GM23338 (cell line): ENCODE results near the gene STK32C. TPM values are rescaled to one million over a fixed set of nuclear protein-coding genes. Genes with fewer than 3 reads are reported as not detected.

Experiments used
- ATAC-seq: fragments of 200-7000 bp; cut with Tn5 transposase; 3 replicates; pipeline ENCODE4 v1.9.1; 2020
- DNase-seq: peaks from one replicate; pipeline ENCODE4 v3.0.0-alpha.2; 2015; ENCODE audit warnings: low spot score
- H2AFZ ChIP-seq: fragments of 200-600 bp; sonication (generic); 2 replicates; pipeline ENCODE4 v1.8.0; 2016; ENCODE audit warnings: antibody characterized with exemption, mild to moderate bottlenecking, moderate library complexity
- H3F3A ChIP-seq: fragments of 200-600 bp; sonication (generic); replicated peaks from 2 replicates; pipeline ENCODE4 v1.8.0; 2017; ENCODE audit warnings: antibody characterized with exemption, mixed run types, low read depth
- H3K27ac ChIP-seq: fragments of 200-600 bp; sonication (generic); 2 replicates; pipeline ENCODE4 v1.6.1; 2016; ENCODE audit warnings: low read depth
- H3K27me3 ChIP-seq: fragments of 200-600 bp; sonication (generic); 2 replicates; pipeline ENCODE4 v1.8.0; 2016; ENCODE audit warnings: mild to moderate bottlenecking, mixed run types, moderate library complexity; ENCODE audit not compliant: insufficient read depth
- H3K36me3 ChIP-seq: fragments of 200-600 bp; sonication (generic); 2 replicates; pipeline ENCODE4 v1.8.0; 2016; ENCODE audit warnings: mild to moderate bottlenecking; ENCODE audit not compliant: insufficient read depth
- H3K4me1 ChIP-seq: fragments of 200-600 bp; sonication (generic); 2 replicates; pipeline ENCODE4 v1.8.0; 2016; ENCODE audit warnings: mild to moderate bottlenecking, moderate library complexity; ENCODE audit not compliant: insufficient read depth
- H3K4me2 ChIP-seq: fragments of 200-600 bp; sonication (generic); 2 replicates; pipeline ENCODE4 v1.7.1; 2017; ENCODE audit warnings: mixed run types
- H3K4me3 ChIP-seq: fragments of 200-600 bp; sonication (generic); 2 replicates; pipeline ENCODE4 v1.6.1; 2016; ENCODE audit warnings: mixed run types
- H3K79me2 ChIP-seq: fragments of 200-600 bp; sonication (generic); replicated peaks from 2 replicates; pipeline ENCODE4 v1.8.0; 2017; ENCODE audit warnings: mild to moderate bottlenecking; ENCODE audit not compliant: insufficient read depth
- H3K9me2 ChIP-seq: fragments of 200-600 bp; sonication (generic); 2 replicates; pipeline ENCODE4 v1.8.0; 2017; ENCODE audit not compliant: insufficient read depth
- H4K20me1 ChIP-seq: fragments of 200-600 bp; sonication (generic); replicated peaks from 2 replicates; pipeline ENCODE4 v1.8.0; 2017; ENCODE audit warnings: mild to moderate bottlenecking; ENCODE audit not compliant: insufficient read depth
- H3K27ac Mint-ChIP-seq: 2 replicates; pipeline ENCODE4 v1.8.0; 2020; ENCODE audit warnings: inconsistent platforms, mild to moderate bottlenecking, moderate library complexity, mixed read lengths
- H3K27me3 Mint-ChIP-seq: 3 replicates; pipeline ENCODE4 v1.8.0; 2022; ENCODE audit warnings: low read depth, mild to moderate bottlenecking, moderate library complexity, mixed read lengths, inconsistent platforms; ENCODE audit not compliant: insufficient read depth, poor library complexity
- H3K36me3 Mint-ChIP-seq: 3 replicates; pipeline ENCODE4 v1.8.0; 2021; ENCODE audit warnings: low read depth, mild to moderate bottlenecking, inconsistent platforms, moderate library complexity, mixed read lengths
- H3K4me1 Mint-ChIP-seq: 3 replicates; pipeline ENCODE4 v1.8.0; 2020; ENCODE audit warnings: mild to moderate bottlenecking, inconsistent platforms, mixed read lengths
- H3K4me3 Mint-ChIP-seq: 3 replicates; pipeline ENCODE4 v1.8.0; 2021; ENCODE audit warnings: moderate library complexity, mild to moderate bottlenecking, inconsistent platforms, mixed read lengths
- H3K9me3 Mint-ChIP-seq: 3 replicates; pipeline ENCODE4 v1.8.0; 2020; ENCODE audit warnings: moderate library complexity, mild to moderate bottlenecking, inconsistent platforms, mixed read lengths
- CREB1 ChIP-seq: fragments of 250-450 bp; sonication (Bioruptor Pico); IDR thresholded peaks from 2 replicates; pipeline ENCODE4 v1.5.0; 2020; ENCODE audit warnings: low read depth, mild to moderate bottlenecking, moderate library complexity
- EZH2phosphoT487 ChIP-seq: fragments of 200-600 bp; sonication (generic); IDR thresholded peaks from one replicate; pipeline ENCODE4 v1.8.1; 2018; ENCODE audit warnings: antibody characterized with exemption; ENCODE audit not compliant: unreplicated experiment
- NANOG ChIP-seq: IDR thresholded peaks from 2 replicates; pipeline ENCODE4 v1.6.1; 2016; ENCODE audit warnings: antibody characterized with exemption, borderline replicate concordance
- POLR2AphosphoS5 ChIP-seq: IDR thresholded peaks from 2 replicates; pipeline ENCODE4 v1.6.1; 2016; ENCODE audit warnings: antibody characterized with exemption, low read depth
- ZNF114 ChIP-seq: fragments of 250-450 bp; sonication (Bioruptor Pico); IDR thresholded peaks from 2 replicates; pipeline ENCODE4 v1.5.0; 2020; ENCODE audit warnings: mild to moderate bottlenecking, moderate library complexity
- ZNF331 ChIP-seq: fragments of 250-450 bp; sonication (Bioruptor Pico); IDR thresholded peaks from 2 replicates; pipeline ENCODE4 v1.5.0; 2020; ENCODE audit warnings: low read depth, mild to moderate bottlenecking, moderate library complexity
- polyA plus RNA-seq: library from polyadenylated mRNA; unstranded; fragments of >200 nt; fragmentation: Nextera tagmentation; extraction: Ambion mirVana; gene quantifications from 2 replicates; pipeline ENCODE4 v1.2.1, GENCODE V29; 2016
- total RNA-seq: library from RNA; depleted of rRNA; stranded (reverse); fragments of >200 nt; shearing (Covaris generic); gene quantifications from 2 replicates; pipeline ENCODE4 v1.2.3, GENCODE V29; 2014
- TF ChIP-seq, protein P1 (sequence below), 2 experiments: fragments of 200-600 bp in 1 of 2; sonication (generic) in 1 of 2; conservative IDR thresholded peaks; 2 replicates each; pipeline versions ENCODE4 v1.5.1 to v1.6.1; 2016 to 2017; ENCODE audit warnings: antibody characterized with exemption in 2 of 2, low read depth in 2 of 2, mild to moderate bottlenecking in 2 of 2, moderate library complexity in 1 of 2
- TF ChIP-seq, protein P2 (sequence below): IDR thresholded peaks from one replicate; pipeline ENCODE4 v1.6.1; 2018; ENCODE audit warnings: antibody characterized with exemption; ENCODE audit not compliant: unreplicated experiment
- TF ChIP-seq, protein P3 (sequence below): IDR thresholded peaks from 2 replicates; pipeline ENCODE4 v1.6.1; 2016; ENCODE audit warnings: antibody characterized with exemption

Gene STK32C
- total and polyA plus RNA-seq, 2 experiments from 2014 or later: 10.2 to 20.5 TPM

DNA sequence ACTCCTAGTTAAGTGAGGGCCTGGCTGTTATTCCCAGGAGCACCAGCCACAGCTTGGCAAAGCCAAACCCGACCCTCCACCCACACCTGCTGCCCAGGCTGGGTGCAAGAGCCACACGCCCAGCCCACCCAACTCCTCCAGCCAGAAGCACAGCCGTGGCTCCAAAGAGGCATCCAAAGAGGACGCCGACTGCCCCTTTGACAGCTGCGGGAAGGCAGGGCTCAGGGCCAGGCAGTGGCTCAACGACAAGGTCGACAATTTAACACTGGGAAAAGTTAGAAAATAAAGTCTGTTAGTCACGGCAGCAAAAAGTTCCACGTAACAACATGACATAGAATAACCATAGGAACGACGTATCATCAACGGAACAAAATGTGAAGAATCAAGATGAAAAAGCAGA is 66.7 kb downstream of the STK32C start:
- H3K4me3 Mint-ChIP-seq: no peak overlapping the region
- H3K27me3 ChIP-seq: no peaks in the 10 kb centered on the region
- H3K27ac Mint-ChIP-seq: no peak overlapping the region
- H3K36me3 ChIP-seq: no peaks in the 10 kb centered on the region
- H3K27ac ChIP-seq: no peak overlapping the region
- H4K20me1 ChIP-seq: no peaks in the 10 kb centered on the region
- H3K9me2 ChIP-seq: no peaks in the 10 kb centered on the region
- no peak for TF ChIP-seq ZNF114
- TF ChIP-seq, protein P1, sequence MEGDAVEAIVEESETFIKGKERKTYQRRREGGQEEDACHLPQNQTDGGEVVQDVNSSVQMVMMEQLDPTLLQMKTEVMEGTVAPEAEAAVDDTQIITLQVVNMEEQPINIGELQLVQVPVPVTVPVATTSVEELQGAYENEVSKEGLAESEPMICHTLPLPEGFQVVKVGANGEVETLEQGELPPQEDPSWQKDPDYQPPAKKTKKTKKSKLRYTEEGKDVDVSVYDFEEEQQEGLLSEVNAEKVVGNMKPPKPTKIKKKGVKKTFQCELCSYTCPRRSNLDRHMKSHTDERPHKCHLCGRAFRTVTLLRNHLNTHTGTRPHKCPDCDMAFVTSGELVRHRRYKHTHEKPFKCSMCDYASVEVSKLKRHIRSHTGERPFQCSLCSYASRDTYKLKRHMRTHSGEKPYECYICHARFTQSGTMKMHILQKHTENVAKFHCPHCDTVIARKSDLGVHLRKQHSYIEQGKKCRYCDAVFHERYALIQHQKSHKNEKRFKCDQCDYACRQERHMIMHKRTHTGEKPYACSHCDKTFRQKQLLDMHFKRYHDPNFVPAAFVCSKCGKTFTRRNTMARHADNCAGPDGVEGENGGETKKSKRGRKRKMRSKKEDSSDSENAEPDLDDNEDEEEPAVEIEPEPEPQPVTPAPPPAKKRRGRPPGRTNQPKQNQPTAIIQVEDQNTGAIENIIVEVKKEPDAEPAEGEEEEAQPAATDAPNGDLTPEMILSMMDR (conservative IDR thresholded peaks at IDR 0.05; ENCODE audit: low read depth in 2 of 2): no peak
- TF ChIP-seq ZNF331: no peak
- no peak for TF ChIP-seq CREB1
- TF ChIP-seq NANOG: no peak
- TF ChIP-seq EZH2phosphoT487: no peak
- TF ChIP-seq, protein P2, sequence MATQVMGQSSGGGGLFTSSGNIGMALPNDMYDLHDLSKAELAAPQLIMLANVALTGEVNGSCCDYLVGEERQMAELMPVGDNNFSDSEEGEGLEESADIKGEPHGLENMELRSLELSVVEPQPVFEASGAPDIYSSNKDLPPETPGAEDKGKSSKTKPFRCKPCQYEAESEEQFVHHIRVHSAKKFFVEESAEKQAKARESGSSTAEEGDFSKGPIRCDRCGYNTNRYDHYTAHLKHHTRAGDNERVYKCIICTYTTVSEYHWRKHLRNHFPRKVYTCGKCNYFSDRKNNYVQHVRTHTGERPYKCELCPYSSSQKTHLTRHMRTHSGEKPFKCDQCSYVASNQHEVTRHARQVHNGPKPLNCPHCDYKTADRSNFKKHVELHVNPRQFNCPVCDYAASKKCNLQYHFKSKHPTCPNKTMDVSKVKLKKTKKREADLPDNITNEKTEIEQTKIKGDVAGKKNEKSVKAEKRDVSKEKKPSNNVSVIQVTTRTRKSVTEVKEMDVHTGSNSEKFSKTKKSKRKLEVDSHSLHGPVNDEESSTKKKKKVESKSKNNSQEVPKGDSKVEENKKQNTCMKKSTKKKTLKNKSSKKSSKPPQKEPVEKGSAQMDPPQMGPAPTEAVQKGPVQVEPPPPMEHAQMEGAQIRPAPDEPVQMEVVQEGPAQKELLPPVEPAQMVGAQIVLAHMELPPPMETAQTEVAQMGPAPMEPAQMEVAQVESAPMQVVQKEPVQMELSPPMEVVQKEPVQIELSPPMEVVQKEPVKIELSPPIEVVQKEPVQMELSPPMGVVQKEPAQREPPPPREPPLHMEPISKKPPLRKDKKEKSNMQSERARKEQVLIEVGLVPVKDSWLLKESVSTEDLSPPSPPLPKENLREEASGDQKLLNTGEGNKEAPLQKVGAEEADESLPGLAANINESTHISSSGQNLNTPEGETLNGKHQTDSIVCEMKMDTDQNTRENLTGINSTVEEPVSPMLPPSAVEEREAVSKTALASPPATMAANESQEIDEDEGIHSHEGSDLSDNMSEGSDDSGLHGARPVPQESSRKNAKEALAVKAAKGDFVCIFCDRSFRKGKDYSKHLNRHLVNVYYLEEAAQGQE: no peak
- TF ChIP-seq, protein P3, sequence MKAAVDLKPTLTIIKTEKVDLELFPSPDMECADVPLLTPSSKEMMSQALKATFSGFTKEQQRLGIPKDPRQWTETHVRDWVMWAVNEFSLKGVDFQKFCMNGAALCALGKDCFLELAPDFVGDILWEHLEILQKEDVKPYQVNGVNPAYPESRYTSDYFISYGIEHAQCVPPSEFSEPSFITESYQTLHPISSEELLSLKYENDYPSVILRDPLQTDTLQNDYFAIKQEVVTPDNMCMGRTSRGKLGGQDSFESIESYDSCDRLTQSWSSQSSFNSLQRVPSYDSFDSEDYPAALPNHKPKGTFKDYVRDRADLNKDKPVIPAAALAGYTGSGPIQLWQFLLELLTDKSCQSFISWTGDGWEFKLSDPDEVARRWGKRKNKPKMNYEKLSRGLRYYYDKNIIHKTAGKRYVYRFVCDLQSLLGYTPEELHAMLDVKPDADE: no peak
- H3K9me3 Mint-ChIP-seq: no peaks in the 10 kb centered on the region
- no peak overlapping the region for H2AFZ ChIP-seq
- H3K4me1 Mint-ChIP-seq: peaks cover 11% of the 10 kb centered on the region
- DNase-seq (no peak), ATAC-seq (no peak)
- H3K79me2 ChIP-seq: no peaks in the 10 kb centered on the region
- H3K4me2 ChIP-seq: no peak overlapping the region
- no peaks in the 10 kb centered on the region for H3F3A ChIP-seq
- no peaks in the 10 kb centered on the region for H3K4me1 ChIP-seq
- no peak overlapping the region for H3K4me3 ChIP-seq
- H3K27me3 Mint-ChIP-seq: peaks cover 6% of the 10 kb centered on the region
- no peaks in the 10 kb centered on the region for H3K36me3 Mint-ChIP-seq

DNA sequence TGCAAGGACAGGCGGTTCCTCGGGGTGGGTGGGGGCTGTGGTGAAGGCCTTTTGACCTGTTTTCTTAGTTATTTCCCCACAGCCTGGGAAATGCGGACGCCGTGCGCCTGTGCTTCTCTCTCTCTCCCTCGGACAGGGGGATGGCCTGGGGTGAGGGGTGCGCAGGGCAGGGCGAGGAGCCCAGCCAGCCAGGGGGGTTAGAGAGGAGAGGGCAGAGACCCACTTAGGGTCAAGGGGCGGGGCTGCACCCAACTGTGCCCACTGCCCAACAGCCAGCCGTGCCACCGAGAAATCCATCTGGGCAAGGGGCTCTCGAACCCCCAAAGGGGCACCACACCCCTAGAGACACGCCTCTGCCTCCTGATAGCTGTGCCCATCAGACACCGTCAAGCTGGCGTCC is 67.2 kb downstream of the STK32C start:
- no peak overlapping the region for H3K4me3 Mint-ChIP-seq
- ATAC-seq: no peak
- Histone ChIP-seq H3K27ac (no peak overlapping the region), H3K9me2 (no peaks in the 10 kb centered on the region), H4K20me1 (no peaks in the 10 kb centered on the region), H3F3A (no peaks in the 10 kb centered on the region), H3K79me2 (no peaks in the 10 kb centered on the region), H3K4me2 (no peak overlapping the region), H3K4me1 (no peaks in the 10 kb centered on the region), H3K36me3 (no peaks in the 10 kb centered on the region), H3K27me3 (no peaks in the 10 kb centered on the region), H2AFZ (no peak overlapping the region), H3K4me3 (no peak overlapping the region)
- peaks cover 6% of the 10 kb centered on the region for H3K27me3 Mint-ChIP-seq
- H3K4me1 Mint-ChIP-seq: peaks cover 11% of the 10 kb centered on the region
- H3K27ac Mint-ChIP-seq: no peak overlapping the region
- DNase-seq: no peak
- no peaks in the 10 kb centered on the region for H3K9me3 Mint-ChIP-seq
- no peaks in the 10 kb centered on the region for H3K36me3 Mint-ChIP-seq
- TF ChIP-seq ZNF331 (no peak), NANOG (no peak), POLR2AphosphoS5 (no peak), CREB1 (no peak), EZH2phosphoT487 (no peak)
- TF ChIP-seq, protein P2: no peak
- TF ChIP-seq, protein P1 (conservative IDR thresholded peaks at IDR 0.05; ENCODE audit: low read depth in 2 of 2): no peak
